B cell (primary cell): ENCODE results near the gene HOXA5. TPM values are rescaled to one million over a fixed set of nuclear protein-coding genes. Genes with fewer than 3 reads are reported as not detected.
A peak's percentile ranks its signal among the peaks of the same experiment; 100 is the strongest.

Source experiments
- ATAC-seq: fragments of 200-7000 bp; cut with Tn5 transposase; one replicate; pipeline ENCODE4 v1.10.0; 2021; ENCODE audit warnings: low read depth, mild to moderate bottlenecking, moderate number of reproducible peaks, moderate library complexity
- CTCF ChIA-PET: fragments of 350-600 bp; sonication (Branson Sonifier 250); formaldehyde crosslinking; loops from one replicate; lab custom pipeline; 2021; ENCODE audit warnings: antibody characterized with exemption, inconsistent platforms; lab: Charles Lee
- POLR2A ChIA-PET: fragments of 350-600 bp; sonication (Branson Sonifier 250); formaldehyde crosslinking; loops from one replicate; lab custom pipeline; 2021; ENCODE audit warnings: antibody characterized with exemption; lab: Charles Lee
- DNase-seq: peaks from one replicate; pipeline ENCODE4 v3.0.0; 2013
- H2AFZ ChIP-seq: 2 replicates; pipeline ENCODE4 v1.6.1; 2012; ENCODE audit warnings: mild to moderate bottlenecking, low read depth, low read length; ENCODE audit not compliant: insufficient read depth, poor library complexity, severe bottlenecking
- H3K27ac ChIP-seq, 2 donors: 1 replicate in 1 of 2; 2 replicates in 1 of 2; pipeline ENCODE4 v1.5.1; 2012 to 2013; ENCODE audit warnings: low read length in 2 of 2, mild to moderate bottlenecking in 2 of 2, moderate library complexity in 1 of 2
- H3K27me3 ChIP-seq, 4 experiments: fragments of 200-600 bp in 1 of 4; sonication (generic) in 1 of 4; replicated peaks in 1 of 4; 1 replicate in 2 of 4; 2 replicates in 2 of 4; pipeline versions ENCODE4 v1.6.1 to v1.7.0; 2013 to 2016; ENCODE audit warnings: low read length in 3 of 4, mild to moderate bottlenecking in 2 of 4, mixed read lengths in 1 of 4, moderate library complexity in 1 of 4; ENCODE audit not compliant: insufficient read depth in 4 of 4, control insufficient read depth in 3 of 4; ENCODE audit errors: control extremely low read depth in 1 of 4
- H3K36me3 ChIP-seq, 2 experiments: replicated peaks in 1 of 2; 1 replicate in 1 of 2; 2 replicates in 1 of 2; pipeline versions ENCODE4 v1.6.1 to v1.7.1; 2013; ENCODE audit warnings: low read length in 1 of 2; ENCODE audit not compliant: insufficient read depth in 2 of 2, control insufficient read depth in 1 of 2; ENCODE audit errors: control extremely low read depth in 1 of 2, extremely low read depth in 1 of 2
- H3K4me1 ChIP-seq, 2 donors: fragments of 200-600 bp in 1 of 2; sonication (generic) in 1 of 2; 1 replicate in 1 of 2; 2 replicates in 1 of 2; pipeline versions ENCODE4 v1.5.1 to v1.6.1; 2013 to 2017; ENCODE audit warnings: low read length in 2 of 2; ENCODE audit not compliant: control insufficient read depth in 2 of 2, insufficient read depth in 2 of 2
- H3K4me2 ChIP-seq: replicated peaks from 2 replicates; pipeline ENCODE3; 2012; ENCODE audit warnings: mild to moderate bottlenecking, low read depth, low read length; ENCODE audit not compliant: poor library complexity, severe bottlenecking
- H3K4me3 ChIP-seq, 5 experiments: fragments of 200-600 bp in 1 of 5; sonication (generic) in 1 of 5; 1 replicate in 3 of 5; 2 replicates in 2 of 5; pipeline versions ENCODE4 v1.5.1 to v1.7.0; 2011 to 2016; ENCODE audit warnings: low read length in 4 of 5, mild to moderate bottlenecking in 4 of 5, low read depth in 2 of 5, control low read depth in 1 of 5, moderate library complexity in 1 of 5; ENCODE audit not compliant: insufficient read depth in 1 of 5; ENCODE audit errors: control extremely low read depth in 1 of 5, extremely low read depth in 1 of 5
- H3K79me2 ChIP-seq: fragments of 200-600 bp; sonication (generic); one replicate; pipeline ENCODE4 v1.6.0; 2016; ENCODE audit warnings: low read length; ENCODE audit not compliant: control insufficient read depth, insufficient read depth
- H3K9ac ChIP-seq: fragments of 200-600 bp; sonication (generic); 2 replicates; pipeline ENCODE4 v1.6.1; 2017; ENCODE audit warnings: mild to moderate bottlenecking, low read length, moderate library complexity
- H3K9me3 ChIP-seq, 3 donors: one replicate each; pipeline versions ENCODE4 v1.6.1 to v1.7.1; 2013; ENCODE audit warnings: low read length in 2 of 3; ENCODE audit not compliant: control insufficient read depth in 2 of 3, insufficient read depth in 1 of 3; ENCODE audit errors: control extremely low read depth in 1 of 3
- H4K20me1 ChIP-seq: 2 replicates; pipeline ENCODE4 v1.6.0; 2012; ENCODE audit warnings: mild to moderate bottlenecking, low read length; ENCODE audit not compliant: insufficient read depth, control insufficient read depth, poor library complexity, severe bottlenecking
- H3K27ac Mint-ChIP-seq: one replicate; pipeline ENCODE4 v1.8.0; 2021; ENCODE audit warnings: mixed read lengths
- H3K27me3 Mint-ChIP-seq: one replicate; pipeline ENCODE4 v1.8.0; 2021; ENCODE audit warnings: mixed read lengths
- H3K4me1 Mint-ChIP-seq: one replicate; pipeline ENCODE4 v1.8.0; 2021; ENCODE audit warnings: mixed read lengths
- H3K4me3 Mint-ChIP-seq: one replicate; pipeline ENCODE4 v1.8.0; 2021; ENCODE audit warnings: mixed read lengths
- H3K9me3 Mint-ChIP-seq: one replicate; pipeline ENCODE4 v1.8.0; 2022; ENCODE audit warnings: mixed read lengths; ENCODE audit not compliant: insufficient read depth
- EZH2 ChIP-seq: IDR thresholded peaks from 2 replicates; pipeline ENCODE4 v1.6.1; 2012; ENCODE audit warnings: borderline replicate concordance, low read depth, mild to moderate bottlenecking, moderate library complexity, low read length; ENCODE audit not compliant: insufficient read depth, poor library complexity, severe bottlenecking
- WGBS: methylation state at CpG from one replicate; pipeline ENCODE4 v1.1.5; 2013; ENCODE audit warnings: missing lambda C conversion rate; ENCODE audit not compliant: insufficient coverage; 5-methylcytosine and 5-hydroxymethylcytosine counted together
- intact Hi-C: fragments of 100-400 bp; cut with micrococcal nuclease; formaldehyde crosslinking; loops from one replicate; pipeline ENCODE4 v1.10.0; 2022
- polyA plus RNA-seq: library from polyadenylated mRNA; depleted of rRNA; stranded (reverse); fragments of >200 nt; gene quantifications from 2 replicates; pipeline ENCODE4 v1.2.3, GENCODE V29; 2012
- total RNA-seq, 2 donors: library from RNA; stranded (reverse); fragments of 120-200 nt in 1 of 2; gene quantifications; 1 replicate in 1 of 2; 2 replicates in 1 of 2; pipeline versions ENCODE4 v1.2.3 to v1.2.4, GENCODE V29; 2013 to 2022
- TF ChIP-seq, protein P1 (sequence below): fragments of 200-600 bp; IDR thresholded peaks from one replicate; pipeline ENCODE4 v1.8.0; 2022; ENCODE audit warnings: antibody characterized with exemption, mild to moderate bottlenecking

HOXA5 gene
- total and polyA plus RNA-seq, 2 donors (not counting 1 experiment from before 2014, with no cell fraction given): not detected

DNA sequence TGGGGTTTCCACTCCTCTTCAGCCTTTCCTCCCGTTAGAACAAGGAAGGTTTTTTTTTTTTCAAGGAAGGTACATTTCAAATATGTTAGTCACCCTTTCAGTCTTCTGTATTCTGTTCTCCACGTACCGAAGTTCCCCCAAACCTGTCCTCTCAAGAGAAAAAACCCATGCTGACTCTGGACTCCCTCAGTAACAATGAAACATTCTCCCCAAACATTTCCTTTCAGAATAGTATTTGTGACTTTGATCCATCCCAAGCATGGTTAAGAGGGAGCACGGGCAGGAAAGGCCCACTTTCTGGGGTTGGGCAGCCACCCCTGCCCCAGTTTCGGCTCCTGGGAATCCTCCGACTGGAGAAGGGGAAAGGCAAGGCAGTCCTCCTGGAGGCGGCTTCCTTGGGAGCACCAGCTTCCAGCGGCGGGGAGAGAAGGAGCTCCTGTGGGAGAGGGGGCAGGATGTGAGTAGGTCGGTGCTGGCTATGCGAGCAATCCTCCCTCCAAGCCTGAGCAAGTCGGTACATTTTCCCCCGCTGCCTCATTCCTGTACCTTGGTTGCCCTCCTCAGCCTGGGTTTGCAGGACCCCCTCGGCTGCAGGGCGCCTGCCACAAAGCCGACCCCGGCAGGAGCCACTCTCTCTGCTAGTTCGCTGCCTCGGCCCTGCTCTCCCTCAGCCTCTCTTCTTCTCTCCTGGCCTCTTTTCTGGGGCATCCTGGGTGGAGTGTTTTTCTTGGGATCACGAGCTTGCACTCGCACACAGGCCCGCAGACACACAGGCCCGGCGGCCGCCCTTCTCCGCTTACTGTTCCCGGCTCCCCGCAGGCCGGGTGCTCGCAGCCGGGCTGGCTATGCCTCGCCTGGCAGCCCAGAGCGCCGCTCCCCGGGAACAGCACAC lies 45.5 kb downstream of the HOXA5 start:
- peak overlapping the region in 1 of 5 experiments; percentile 77 for H3K4me3 ChIP-seq
- peak overlapping the region; percentile 97 for H3K4me2 ChIP-seq
- peaks cover 12% of the 10 kb centered on the region for H4K20me1 ChIP-seq
- no peaks in the 10 kb centered on the region for H3K36me3 ChIP-seq
- peaks cover 0 to 81% (median 55%) of the 10 kb centered on the region in 4 experiments for H3K27me3 ChIP-seq
- ChIA-PET POLR2A (interaction anchor here (0.7 kb wide), 1 partner anchor 1459 kb away, joined by 11 read pairs; no protein-coding TSS in a partner anchor), CTCF (interaction anchor here (1.1 to 1.5 kb wide), 2 partner anchors 51 to 53 kb away, joined by 3 to 4 read pairs; no protein-coding TSS in a partner anchor)
- Mint-ChIP-seq H3K9me3 (no peaks in the 10 kb centered on the region), H3K27ac (no peak overlapping the region), H3K4me3 (peak overlapping the region; percentile 88), H3K27me3 (peaks cover 61% of the 10 kb centered on the region), H3K4me1 (peaks cover 44% of the 10 kb centered on the region)
- peak overlapping the region; percentile 91 for H3K9ac ChIP-seq
- peaks cover 44 to 49% of the 10 kb centered on the region in 2 donors for H3K4me1 ChIP-seq
- TF ChIP-seq EZH2: no peak
- TF ChIP-seq, protein P1, sequence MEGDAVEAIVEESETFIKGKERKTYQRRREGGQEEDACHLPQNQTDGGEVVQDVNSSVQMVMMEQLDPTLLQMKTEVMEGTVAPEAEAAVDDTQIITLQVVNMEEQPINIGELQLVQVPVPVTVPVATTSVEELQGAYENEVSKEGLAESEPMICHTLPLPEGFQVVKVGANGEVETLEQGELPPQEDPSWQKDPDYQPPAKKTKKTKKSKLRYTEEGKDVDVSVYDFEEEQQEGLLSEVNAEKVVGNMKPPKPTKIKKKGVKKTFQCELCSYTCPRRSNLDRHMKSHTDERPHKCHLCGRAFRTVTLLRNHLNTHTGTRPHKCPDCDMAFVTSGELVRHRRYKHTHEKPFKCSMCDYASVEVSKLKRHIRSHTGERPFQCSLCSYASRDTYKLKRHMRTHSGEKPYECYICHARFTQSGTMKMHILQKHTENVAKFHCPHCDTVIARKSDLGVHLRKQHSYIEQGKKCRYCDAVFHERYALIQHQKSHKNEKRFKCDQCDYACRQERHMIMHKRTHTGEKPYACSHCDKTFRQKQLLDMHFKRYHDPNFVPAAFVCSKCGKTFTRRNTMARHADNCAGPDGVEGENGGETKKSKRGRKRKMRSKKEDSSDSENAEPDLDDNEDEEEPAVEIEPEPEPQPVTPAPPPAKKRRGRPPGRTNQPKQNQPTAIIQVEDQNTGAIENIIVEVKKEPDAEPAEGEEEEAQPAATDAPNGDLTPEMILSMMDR: no peak
- no peak overlapping the region for H2AFZ ChIP-seq
- no peak for ATAC-seq
- DNase-seq: peak; percentile 21
- WGBS: 34% methylated on average over 31 of the region's 35 CpGs
- H3K79me2 ChIP-seq: no peaks in the 10 kb centered on the region
- peaks cover 0 to 28% (median 0%) of the 10 kb centered on the region in 3 donors for H3K9me3 ChIP-seq
- intact Hi-C loops: loop anchor here (2.0 to 5.0 kb wide), 4 partner anchors 233 to 1236 kb away; partner anchors contain the start of gene SKAP2
- no peak overlapping the region for H3K27ac ChIP-seq
